Transverse colon (tissue), 3 donors: ENCODE data around the gene SUPT5H.

Experiments
- CTCF ChIP-seq, 5 experiments: fragments of 200-600 bp in 3 of 5; fragments of 450-650 bp in 2 of 5; sonication (generic) in 3 of 5; IDR thresholded peaks; 1 replicate in 2 of 5; 2 replicates in 3 of 5; pipeline ENCODE4 v1.5.1; 2016 to 2017; ENCODE audit warnings: antibody characterized with exemption in 5 of 5, inconsistent platforms in 3 of 5, mild to moderate bottlenecking in 2 of 5, moderate library complexity in 1 of 5
- EP300 ChIP-seq: sonication (generic); formaldehyde crosslinking; IDR thresholded peaks from one replicate; pipeline ENCODE4 v1.6.1; 2017; ENCODE audit warnings: antibody characterized with exemption, low read depth

DNA sequence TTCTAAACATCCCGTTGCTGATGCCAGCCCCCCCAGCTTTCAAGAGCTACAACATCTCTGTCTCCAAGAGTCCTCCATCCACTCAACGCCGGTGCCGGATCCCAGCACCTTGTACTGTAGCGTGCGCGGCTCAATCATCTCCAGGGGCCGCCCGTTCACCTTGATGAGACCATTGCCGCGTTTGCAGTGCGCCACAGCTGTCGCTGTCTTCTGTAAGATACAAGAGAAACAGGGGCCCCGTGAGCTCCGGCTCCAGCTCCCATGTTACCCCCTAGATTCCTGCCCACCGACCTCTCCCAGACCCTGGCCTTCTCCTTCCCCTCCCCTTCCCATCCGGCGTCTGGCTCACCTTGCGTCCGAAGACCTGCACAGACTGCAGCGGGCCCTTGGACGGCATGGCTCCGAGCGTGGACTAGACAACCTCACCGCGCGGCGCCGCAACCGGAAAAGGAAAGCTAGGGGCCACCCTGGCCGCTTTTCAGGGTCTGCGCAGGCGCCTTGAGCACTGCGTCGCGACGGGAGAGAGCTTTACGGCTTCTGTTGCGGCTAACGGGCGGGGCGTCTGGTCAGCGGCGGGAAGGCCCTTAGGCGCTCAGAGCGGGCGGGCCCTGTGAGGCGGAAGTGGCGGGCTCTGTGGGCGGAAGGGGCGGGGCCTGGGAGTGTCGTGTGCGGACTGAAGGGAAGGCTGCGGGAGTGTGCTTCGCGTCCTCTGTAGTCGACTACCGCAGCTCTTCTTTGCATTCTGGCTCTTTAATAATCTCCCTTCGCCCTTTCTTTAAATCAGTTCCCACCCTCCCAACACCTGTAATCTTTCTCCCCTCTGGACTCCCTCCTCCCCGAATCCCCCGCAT is 9.7 kb upstream of the SUPT5H start, which contains the start of gene RPS16:
- TF ChIP-seq CTCF (IDR thresholded peaks at IDR 0.05): no peak
- TF ChIP-seq EP300: no peak
